ENCODE data around the gene LY86. TPM values are rescaled to one million over a fixed set of nuclear protein-coding genes. Genes with fewer than 3 reads are reported as not detected.

The LY86 gene
- total and polyA plus RNA-seq, 10 of the 15 experiments (the other 5 are each of a cell fraction or from before 2014, with no cell fraction given): 68.2 to 457 (median 128) TPM

- ChIA-PET POLR2A (no interaction called here), RAD21 (ENCODE audit: unreplicated experiment) (interaction anchor here (1.6 to 4.1 kb wide), 2 partner anchors 9 to 97 kb away, joined by 7 to 16 read pairs; partner anchors contain the start of gene LY86), SMC1A (ENCODE audit: uncharacterized antibody, unreplicated experiment) (interaction anchor here (3.9 kb wide), 1 partner anchor 98 kb away, joined by 30 read pairs; the partner anchor contains the start of gene LY86), CTCF (interaction anchor here (0.6 to 3.2 kb wide), 3 partner anchors 10 to 553 kb away, joined by 3 to 13 read pairs (median 5); no protein-coding TSS in a partner anchor)
- no peak overlapping the region for H3K4me3 ChIP-seq
- ATAC-seq: no peak
- H2AFZ ChIP-seq (ENCODE audit: control insufficient read depth, low read depth, low read length): no peak overlapping the region
- H3K4me1 ChIP-seq (ENCODE audit: control insufficient read depth, insufficient read depth, low read length): peaks cover 38% of the 10 kb centered on the region
- no peaks in the 10 kb centered on the region for H3K27me3 ChIP-seq (replicated peaks in 1 of 2; ENCODE audit: control insufficient read depth in 2 of 2, insufficient read depth in 2 of 2, low read length in 1 of 2)
- no TSS peak for BruUV-seq (replicated peaks)
- no peak for TF ChIP-seq POU2F2 (IDR thresholded peaks at IDR 0.05; ENCODE audit: borderline replicate concordance, low read depth, low read length)
- TF ChIP-seq SUZ12 (IDR thresholded peaks at IDR 0.05; ENCODE audit: unreplicated experiment): no peak
- TF ChIP-seq RBBP5 (conservative IDR thresholded peaks at IDR 0.05): no peak
- TF ChIP-seq MYB (IDR thresholded peaks at IDR 0.05; ENCODE audit: borderline replicate concordance, low read depth, low read length): no peak
- TF ChIP-seq, protein P1, sequence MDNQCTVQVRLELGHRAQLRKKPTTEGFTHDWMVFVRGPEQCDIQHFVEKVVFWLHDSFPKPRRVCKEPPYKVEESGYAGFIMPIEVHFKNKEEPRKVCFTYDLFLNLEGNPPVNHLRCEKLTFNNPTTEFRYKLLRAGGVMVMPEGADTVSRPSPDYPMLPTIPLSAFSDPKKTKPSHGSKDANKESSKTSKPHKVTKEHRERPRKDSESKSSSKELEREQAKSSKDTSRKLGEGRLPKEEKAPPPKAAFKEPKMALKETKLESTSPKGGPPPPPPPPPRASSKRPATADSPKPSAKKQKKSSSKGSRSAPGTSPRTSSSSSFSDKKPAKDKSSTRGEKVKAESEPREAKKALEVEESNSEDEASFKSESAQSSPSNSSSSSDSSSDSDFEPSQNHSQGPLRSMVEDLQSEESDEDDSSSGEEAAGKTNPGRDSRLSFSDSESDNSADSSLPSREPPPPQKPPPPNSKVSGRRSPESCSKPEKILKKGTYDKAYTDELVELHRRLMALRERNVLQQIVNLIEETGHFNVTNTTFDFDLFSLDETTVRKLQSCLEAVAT (IDR thresholded peaks at IDR 0.05): no peak
- no peak for TF ChIP-seq ZZZ3 (IDR thresholded peaks at IDR 0.05; ENCODE audit: control insufficient read depth, insufficient read length, low read depth)
- no peak for TF ChIP-seq MAX (IDR thresholded peaks at IDR 0.05; ENCODE audit: low read depth, low read length)
- no peak for TF ChIP-seq NRF1 (conservative IDR thresholded peaks at IDR 0.05; ENCODE audit: low read depth, low read length)
- TF ChIP-seq RCOR1 (conservative IDR thresholded peaks at IDR 0.05; ENCODE audit: low read depth, low read length): no peak
- TF ChIP-seq ZNF217 (IDR thresholded peaks at IDR 0.05): no peak
- TF ChIP-seq SP1 (IDR thresholded peaks at IDR 0.05; ENCODE audit: low read depth, low read length): no peak
- TF ChIP-seq DPF2 (IDR thresholded peaks at IDR 0.05): no peak
- no peak for TF ChIP-seq RELB (IDR thresholded peaks at IDR 0.05; ENCODE audit: low read depth)
- no peak for TF ChIP-seq MEF2A (IDR thresholded peaks at IDR 0.05; ENCODE audit: insufficient read depth, low read depth, low read length)
- no peak for TF ChIP-seq RFX5 (IDR thresholded peaks at IDR 0.05; ENCODE audit: low read depth, low read length)
- no peak for TF ChIP-seq CHD2 (IDR thresholded peaks at IDR 0.05; ENCODE audit: borderline replicate concordance, low read depth, low read length)
- no peak for TF ChIP-seq TCF12 (IDR thresholded peaks at IDR 0.05; ENCODE audit: low read depth, low read length)
- no peak for TF ChIP-seq ZNF207 (IDR thresholded peaks at IDR 0.05; ENCODE audit: borderline replicate concordance)
- no peak for TF ChIP-seq SMAD1 (IDR thresholded peaks at IDR 0.05; ENCODE audit: low read depth, partially characterized antibody)
- H3K4me2 ChIP-seq (ENCODE audit: control insufficient read depth, insufficient read depth): no peak overlapping the region
- no peak overlapping the region for H3K9ac ChIP-seq (ENCODE audit: control insufficient read depth, insufficient read depth, low read length)
- WGBS (ENCODE audit: insufficient coverage, insufficient replicate concordance, low lambda C conversion rate, missing lambda C conversion rate): 99% methylated on average over 7 of the region's 7 CpGs
- in situ Hi-C loops (cut with MboI) (no loop called here), intact Hi-C loops (cut with micrococcal nuclease; ENCODE audit: unreplicated experiment) (loop anchor here (10.0 kb wide), 1 partner anchor 929 kb away; no protein-coding TSS in a partner anchor)
- no peaks in the 10 kb centered on the region for H4K20me1 ChIP-seq (ENCODE audit: control insufficient read depth, insufficient read depth)
- no peak for FAIRE-seq
- H3K36me3 ChIP-seq (ENCODE audit: control insufficient read depth in 2 of 2, insufficient read depth in 2 of 2, low read length in 1 of 2): no peaks in the 10 kb centered on the region
- DNase-seq (ENCODE audit: low read depth, low spot score): no peak
- no peaks in the 10 kb centered on the region for H3K79me2 ChIP-seq (ENCODE audit: control insufficient read depth, insufficient read depth, low read length)
- peak overlapping the region; percentile 81 for H3K27ac ChIP-seq (ENCODE audit: control insufficient read depth, insufficient read depth)
- H3K9me3 ChIP-seq (replicated peaks; ENCODE audit: control insufficient read depth, insufficient read depth, low read length): peaks cover 19% of the 10 kb centered on the region; the same call in 2 of the 3 replicates
These were observed 97.7 kb downstream of the LY86 start for GRCh38 chr6:6686176-6686575.

All from GM12878 (cell line).